Adrenal gland (tissue), 5 donors: ENCODE measurements around the gene RYR2.

Experiments
- POLR2A ChIP-seq, 2 donors: fragments of 450-650 bp; IDR thresholded peaks; one replicate each; pipeline ENCODE4 v1.6.1; 2017; ENCODE audit warnings: antibody characterized with exemption in 2 of 2, mild to moderate bottlenecking in 2 of 2, moderate library complexity in 1 of 2
- TF ChIP-seq, protein P1 (sequence below), 6 experiments: fragments of 450-650 bp in 4 of 6; fragments of 200-600 bp in 2 of 6; sonication (generic) in 1 of 6; IDR thresholded peaks; 1 replicate in 5 of 6; 2 replicates in 1 of 6; pipeline versions ENCODE4 v1.5.1 to v1.8.0; 2016 to 2021; ENCODE audit warnings: antibody characterized with exemption in 6 of 6, mild to moderate bottlenecking in 2 of 6, moderate library complexity in 1 of 6
- donor health status: DM: no; HTN: no; CAD: no.

DNA sequence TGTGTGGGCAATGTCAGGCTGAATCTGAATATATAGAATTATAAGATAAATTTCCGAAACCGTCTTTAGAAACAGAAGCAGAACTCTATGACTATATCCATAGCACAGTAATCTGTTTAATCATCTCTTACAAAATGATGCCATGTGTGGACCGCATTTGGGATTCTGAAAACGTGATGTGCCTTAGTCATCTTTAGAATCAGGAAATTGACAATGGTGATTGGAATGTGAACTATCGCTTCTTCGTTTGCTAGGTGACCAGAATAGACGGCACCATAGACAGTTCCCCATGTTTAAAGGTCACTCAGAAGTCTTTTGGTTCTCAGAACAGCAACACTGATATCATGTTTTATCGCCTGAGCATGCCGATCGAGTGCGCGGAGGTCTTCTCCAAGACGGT lies 548.4 kb downstream of the RYR2 start:
- TF ChIP-seq, protein P1, sequence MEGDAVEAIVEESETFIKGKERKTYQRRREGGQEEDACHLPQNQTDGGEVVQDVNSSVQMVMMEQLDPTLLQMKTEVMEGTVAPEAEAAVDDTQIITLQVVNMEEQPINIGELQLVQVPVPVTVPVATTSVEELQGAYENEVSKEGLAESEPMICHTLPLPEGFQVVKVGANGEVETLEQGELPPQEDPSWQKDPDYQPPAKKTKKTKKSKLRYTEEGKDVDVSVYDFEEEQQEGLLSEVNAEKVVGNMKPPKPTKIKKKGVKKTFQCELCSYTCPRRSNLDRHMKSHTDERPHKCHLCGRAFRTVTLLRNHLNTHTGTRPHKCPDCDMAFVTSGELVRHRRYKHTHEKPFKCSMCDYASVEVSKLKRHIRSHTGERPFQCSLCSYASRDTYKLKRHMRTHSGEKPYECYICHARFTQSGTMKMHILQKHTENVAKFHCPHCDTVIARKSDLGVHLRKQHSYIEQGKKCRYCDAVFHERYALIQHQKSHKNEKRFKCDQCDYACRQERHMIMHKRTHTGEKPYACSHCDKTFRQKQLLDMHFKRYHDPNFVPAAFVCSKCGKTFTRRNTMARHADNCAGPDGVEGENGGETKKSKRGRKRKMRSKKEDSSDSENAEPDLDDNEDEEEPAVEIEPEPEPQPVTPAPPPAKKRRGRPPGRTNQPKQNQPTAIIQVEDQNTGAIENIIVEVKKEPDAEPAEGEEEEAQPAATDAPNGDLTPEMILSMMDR (IDR thresholded peaks at IDR 0.05), result no peak
- TF ChIP-seq POLR2A (IDR thresholded peaks at IDR 0.05), result no peak
